Glutamatergic neuron (in vitro differentiated cells): Measurements from ENCODE around the gene PRR5L. TPM values are rescaled to one million over a fixed set of nuclear protein-coding genes. Genes with fewer than 3 reads are reported as not detected.

ENCODE experiments used
- DNase-seq: peaks from one replicate; pipeline ENCODE4 v3.0.0; 2022
- H3K27ac Mint-ChIP-seq: one replicate; pipeline ENCODE4 v1.8.0; 2020; ENCODE audit warnings: mild to moderate bottlenecking, mixed read lengths, inconsistent platforms; ENCODE audit not compliant: unreplicated experiment
- H3K27me3 Mint-ChIP-seq: one replicate; pipeline ENCODE4 v1.8.0; 2020; ENCODE audit warnings: mild to moderate bottlenecking, moderate library complexity, mixed read lengths, inconsistent platforms; ENCODE audit not compliant: unreplicated experiment
- H3K36me3 Mint-ChIP-seq: one replicate; pipeline ENCODE4 v1.8.0; 2020; ENCODE audit warnings: mild to moderate bottlenecking, mixed read lengths, inconsistent platforms; ENCODE audit not compliant: unreplicated experiment
- H3K4me1 Mint-ChIP-seq: one replicate; pipeline ENCODE4 v1.8.0; 2020; ENCODE audit warnings: mild to moderate bottlenecking, low read depth, mixed read lengths, inconsistent platforms; ENCODE audit not compliant: unreplicated experiment
- H3K4me3 Mint-ChIP-seq: one replicate; pipeline ENCODE4 v1.8.0; 2020; ENCODE audit warnings: mild to moderate bottlenecking, mixed read lengths, inconsistent platforms; ENCODE audit not compliant: unreplicated experiment
- H3K9me3 Mint-ChIP-seq: one replicate; pipeline ENCODE4 v1.8.0; 2020; ENCODE audit warnings: mild to moderate bottlenecking, moderate library complexity, mixed read lengths, inconsistent platforms; ENCODE audit not compliant: unreplicated experiment
- total RNA-seq: library from RNA; stranded (reverse); fragmentation: NEBNext Ultra II Directional; extraction: Animal tissue kit (Norgen Biotek cat#: 25700); gene quantifications from one replicate; pipeline ENCODE4 v1.2.1, GENCODE V29; 2021; ENCODE audit not compliant: unreplicated experiment
- TF ChIP-seq, protein P1 (sequence below): fragments of 200-600 bp; sonication (generic); IDR thresholded peaks from one replicate; pipeline ENCODE4 v1.5.0; 2021; ENCODE audit not compliant: partially characterized antibody, unreplicated experiment

PRR5L gene
- total RNA-seq, 1 donor from 2014 or later = 1.6 TPM

DNA sequence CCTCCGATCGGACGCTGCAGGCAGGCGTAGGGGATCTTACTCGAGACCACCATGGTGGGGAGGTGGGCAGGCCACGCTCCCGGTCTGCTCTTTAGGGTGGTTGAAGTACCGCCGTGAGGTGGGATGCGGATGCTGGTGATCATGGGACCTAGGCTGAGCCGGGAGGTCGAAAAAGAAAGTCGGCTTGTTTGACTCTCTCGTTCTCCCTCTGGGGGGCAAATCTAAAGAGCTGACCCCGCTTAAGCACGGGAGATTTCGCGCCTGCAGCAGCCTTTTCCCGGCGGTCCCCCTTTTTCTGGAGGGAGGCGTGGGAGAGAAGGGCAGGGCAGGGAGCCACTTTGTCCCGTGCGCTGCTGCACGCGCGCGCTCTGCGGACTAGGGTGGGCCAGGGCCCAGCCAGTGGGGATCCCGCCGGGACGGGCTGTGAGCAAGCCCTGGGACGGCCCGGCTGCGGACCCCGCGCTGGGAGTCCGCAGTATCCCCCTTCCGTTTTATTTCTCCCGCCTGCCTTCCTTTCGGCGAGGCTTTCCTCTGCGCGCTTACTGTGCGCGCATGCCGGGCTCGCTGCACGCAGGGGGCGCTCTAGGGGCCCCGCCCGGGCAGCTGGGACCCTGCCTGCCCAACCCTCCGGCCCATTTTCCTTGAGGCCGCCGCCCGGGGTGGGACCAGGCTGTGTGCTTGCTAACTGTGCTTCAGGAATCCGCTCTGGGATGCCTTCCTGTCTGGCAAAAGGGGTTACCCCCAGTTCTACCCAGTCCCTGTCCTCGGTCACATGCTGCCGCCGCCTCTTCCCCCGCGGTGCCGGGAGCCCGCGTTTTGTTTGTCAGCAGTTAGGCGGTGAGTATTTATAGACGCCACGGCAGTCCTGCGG lies 81.0 kb downstream of the PRR5L start:
- H3K27ac Mint-ChIP-seq = no peak overlapping the region
- no peaks in the 10 kb centered on the region for H3K4me1 Mint-ChIP-seq
- DNase-seq = peak; percentile 71
- TF ChIP-seq, protein P1, sequence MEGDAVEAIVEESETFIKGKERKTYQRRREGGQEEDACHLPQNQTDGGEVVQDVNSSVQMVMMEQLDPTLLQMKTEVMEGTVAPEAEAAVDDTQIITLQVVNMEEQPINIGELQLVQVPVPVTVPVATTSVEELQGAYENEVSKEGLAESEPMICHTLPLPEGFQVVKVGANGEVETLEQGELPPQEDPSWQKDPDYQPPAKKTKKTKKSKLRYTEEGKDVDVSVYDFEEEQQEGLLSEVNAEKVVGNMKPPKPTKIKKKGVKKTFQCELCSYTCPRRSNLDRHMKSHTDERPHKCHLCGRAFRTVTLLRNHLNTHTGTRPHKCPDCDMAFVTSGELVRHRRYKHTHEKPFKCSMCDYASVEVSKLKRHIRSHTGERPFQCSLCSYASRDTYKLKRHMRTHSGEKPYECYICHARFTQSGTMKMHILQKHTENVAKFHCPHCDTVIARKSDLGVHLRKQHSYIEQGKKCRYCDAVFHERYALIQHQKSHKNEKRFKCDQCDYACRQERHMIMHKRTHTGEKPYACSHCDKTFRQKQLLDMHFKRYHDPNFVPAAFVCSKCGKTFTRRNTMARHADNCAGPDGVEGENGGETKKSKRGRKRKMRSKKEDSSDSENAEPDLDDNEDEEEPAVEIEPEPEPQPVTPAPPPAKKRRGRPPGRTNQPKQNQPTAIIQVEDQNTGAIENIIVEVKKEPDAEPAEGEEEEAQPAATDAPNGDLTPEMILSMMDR = peak; percentile 39
- peak overlapping the region; percentile 93 for H3K4me3 Mint-ChIP-seq
- peaks cover 18% of the 10 kb centered on the region for H3K27me3 Mint-ChIP-seq
- no peaks in the 10 kb centered on the region for H3K36me3 Mint-ChIP-seq
- peaks cover 2% of the 10 kb centered on the region for H3K9me3 Mint-ChIP-seq

GRCh38 chr11:36377759-36378564 lies 81.9 kb downstream of the PRR5L start:
- H3K4me1 Mint-ChIP-seq = no peaks in the 10 kb centered on the region
- DNase-seq = no peak
- peak overlapping the region; percentile 93 for H3K4me3 Mint-ChIP-seq
- peaks cover 2% of the 10 kb centered on the region for H3K9me3 Mint-ChIP-seq
- peaks cover 15% of the 10 kb centered on the region for H3K27me3 Mint-ChIP-seq
- H3K36me3 Mint-ChIP-seq = no peaks in the 10 kb centered on the region
- TF ChIP-seq, protein P1 = no peak
- no peak overlapping the region for H3K27ac Mint-ChIP-seq

- Mint-ChIP-seq H3K4me1 (no peaks in the 10 kb centered on the region), H3K4me3 (no peak overlapping the region), H3K27me3 (peaks cover 17% of the 10 kb centered on the region), H3K9me3 (no peaks in the 10 kb centered on the region), H3K27ac (no peak overlapping the region), H3K36me3 (no peaks in the 10 kb centered on the region)
- no peak for DNase-seq
- TF ChIP-seq, protein P1 = no peak
These were observed 83.6 kb downstream of the PRR5L start for GRCh38 chr11:36379653-36380052.

- TF ChIP-seq, protein P1 = no peak
- no peak for DNase-seq
- Mint-ChIP-seq H3K9me3 (no peaks in the 10 kb centered on the region), H3K27me3 (peaks cover 14% of the 10 kb centered on the region), H3K36me3 (no peaks in the 10 kb centered on the region), H3K27ac (no peak overlapping the region), H3K4me1 (peaks cover 4% of the 10 kb centered on the region), H3K4me3 (no peak overlapping the region)
These were observed 84.4 kb downstream of the PRR5L start for GRCh38 chr11:36380296-36381014.
